T-helper 22 cell (primary cell): ENCODE measurements around the gene TFF2.

Source experiments
- DNase-seq: peaks from one replicate; pipeline ENCODE4 v3.0.0-alpha.2; 2020; ENCODE audit warnings: low read depth

Gene TFF2

GRCh38 chr21:42350927-42351426 is at the start of gene TFF2:
Gene TFF2 (minus strand): TSS chr21:42350994. CDS start chr21:42350957, 37 bp downstream.
- DNase-seq = no peak

DNA sequence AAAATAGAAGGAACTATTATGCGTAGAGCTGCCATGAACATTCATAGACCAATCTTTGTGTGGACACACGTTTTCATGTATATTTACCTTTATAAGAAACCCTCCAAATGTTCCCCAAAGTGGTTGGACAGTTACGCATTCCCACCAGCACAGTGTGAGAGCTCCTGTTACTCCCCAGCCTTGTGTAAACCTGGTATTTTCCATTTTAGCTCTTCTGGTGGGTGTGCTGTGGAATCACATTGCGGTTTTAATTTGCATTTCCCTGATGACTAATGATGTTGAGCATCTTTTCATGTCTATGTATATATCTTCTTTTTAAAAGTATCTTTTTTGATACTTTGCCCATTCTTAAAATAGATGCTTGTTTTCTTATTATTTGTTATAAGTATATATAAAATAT is 49.7 kb upstream of the TFF2 start:
- no peak for DNase-seq

DNA sequence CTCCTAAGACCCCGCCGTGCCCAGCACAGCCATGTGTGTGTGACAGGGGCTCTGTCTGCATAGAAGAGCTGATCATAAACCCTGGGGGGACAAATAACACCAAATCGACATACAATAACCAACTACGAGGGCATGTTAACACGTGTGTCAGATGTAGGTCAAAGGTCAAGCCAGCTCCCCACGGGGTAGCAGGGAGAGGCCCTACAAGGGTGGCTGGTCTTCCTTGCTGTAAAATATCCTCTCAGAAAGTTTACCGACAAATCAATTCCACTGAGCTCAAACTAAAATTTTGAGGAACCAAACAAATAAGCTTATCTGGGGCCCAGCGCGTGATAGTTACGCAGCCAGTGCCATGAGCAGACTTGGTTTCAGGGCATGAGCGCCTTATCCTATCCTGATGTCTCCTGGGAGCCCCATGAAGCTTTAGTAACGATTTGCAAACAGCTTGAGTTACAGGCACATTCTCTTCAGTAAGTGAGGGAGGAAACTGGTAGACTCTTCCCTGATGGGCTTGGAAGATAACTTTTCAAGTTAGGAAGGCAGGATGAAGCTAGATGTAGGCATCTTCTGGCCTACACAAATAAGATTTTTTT is 47.7 kb upstream of the TFF2 start:
- DNase-seq = no peak

GRCh38 chr21:42397746-42398394 is 47.1 kb upstream of the TFF2 start:
- no peak for DNase-seq

GRCh38 chr21:42396799-42397745 is 46.3 kb upstream of the TFF2 start:
- DNase-seq = no peak

- no peak for DNase-seq
These were observed 45.3 kb upstream of the TFF2 start, which contains the start of gene TMPRSS3 for GRCh38 chr21:42395905-42396651. Gene TMPRSS3 (minus strand): TSS chr21:42396052. CDS start chr21:42395417, 635 bp downstream.

GRCh38 chr21:42395302-42395701 is 44.5 kb upstream of the TFF2 start:
- no peak for DNase-seq

- no peak for DNase-seq
These were observed 42.7 kb upstream of the TFF2 start for GRCh38 chr21:42393443-42393950.

DNA sequence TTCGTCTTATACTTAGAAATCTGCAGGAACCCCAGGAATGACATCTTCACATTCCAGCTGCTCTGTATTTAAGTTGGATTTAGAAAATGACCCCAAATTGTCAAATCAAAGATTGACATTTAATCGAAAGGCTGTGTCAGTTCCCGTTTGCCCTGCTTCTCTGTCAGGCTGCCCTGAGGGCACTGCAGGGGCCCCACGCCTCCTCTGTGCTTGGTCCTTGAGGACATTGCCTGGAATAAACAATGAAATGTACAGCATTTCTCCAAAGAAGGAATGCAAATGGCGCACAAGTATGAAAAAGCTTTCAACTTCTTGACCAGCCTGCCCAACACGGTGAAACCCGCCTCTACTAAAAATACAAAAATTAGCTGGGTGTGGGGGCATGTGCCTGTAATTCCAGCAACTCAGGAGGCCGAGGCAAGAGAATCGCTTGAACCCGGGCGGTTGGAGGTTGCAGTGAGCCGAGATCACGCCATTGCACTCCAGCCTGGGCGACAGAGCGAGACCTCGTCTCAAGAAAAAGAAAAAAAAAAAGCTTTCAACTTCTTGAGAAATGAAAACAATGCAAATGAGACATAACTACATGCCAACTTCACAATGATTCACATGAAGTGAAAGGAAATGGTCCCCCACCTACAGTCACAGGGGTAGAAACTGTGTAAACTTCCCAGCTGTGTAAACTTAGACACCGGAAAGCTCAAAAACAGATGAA is 42.1 kb upstream of the TFF2 start:
- DNase-seq = no peak

- DNase-seq = no peak
These were observed 40.5 kb upstream of the TFF2 start for GRCh38 chr21:42391297-42391696.

DNA sequence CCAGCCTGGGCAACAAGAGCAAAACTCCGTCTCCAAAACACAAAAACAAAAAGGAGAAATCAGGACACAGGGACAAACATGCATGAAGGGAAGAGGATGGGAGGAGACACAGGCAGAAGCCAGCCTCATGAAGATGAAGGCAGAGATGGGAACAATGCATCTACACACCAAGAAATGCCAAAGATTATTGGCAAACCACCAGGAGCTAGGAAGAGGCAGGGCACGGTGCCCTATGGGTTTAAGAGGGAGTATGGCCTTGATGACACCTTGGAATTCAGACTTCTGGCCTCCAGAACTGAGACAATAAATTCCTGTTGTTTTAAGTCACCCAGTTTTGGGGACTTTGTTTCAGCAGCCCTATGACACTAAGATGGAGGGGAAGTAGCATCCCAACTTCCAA is 39.9 kb upstream of the TFF2 start:
- no peak for DNase-seq

- DNase-seq = no peak
These were observed 39.4 kb upstream of the TFF2 start for GRCh38 chr21:42390193-42390592.

- DNase-seq = no peak
These were observed 38.6 kb upstream of the TFF2 start for GRCh38 chr21:42389449-42389835.

DNA sequence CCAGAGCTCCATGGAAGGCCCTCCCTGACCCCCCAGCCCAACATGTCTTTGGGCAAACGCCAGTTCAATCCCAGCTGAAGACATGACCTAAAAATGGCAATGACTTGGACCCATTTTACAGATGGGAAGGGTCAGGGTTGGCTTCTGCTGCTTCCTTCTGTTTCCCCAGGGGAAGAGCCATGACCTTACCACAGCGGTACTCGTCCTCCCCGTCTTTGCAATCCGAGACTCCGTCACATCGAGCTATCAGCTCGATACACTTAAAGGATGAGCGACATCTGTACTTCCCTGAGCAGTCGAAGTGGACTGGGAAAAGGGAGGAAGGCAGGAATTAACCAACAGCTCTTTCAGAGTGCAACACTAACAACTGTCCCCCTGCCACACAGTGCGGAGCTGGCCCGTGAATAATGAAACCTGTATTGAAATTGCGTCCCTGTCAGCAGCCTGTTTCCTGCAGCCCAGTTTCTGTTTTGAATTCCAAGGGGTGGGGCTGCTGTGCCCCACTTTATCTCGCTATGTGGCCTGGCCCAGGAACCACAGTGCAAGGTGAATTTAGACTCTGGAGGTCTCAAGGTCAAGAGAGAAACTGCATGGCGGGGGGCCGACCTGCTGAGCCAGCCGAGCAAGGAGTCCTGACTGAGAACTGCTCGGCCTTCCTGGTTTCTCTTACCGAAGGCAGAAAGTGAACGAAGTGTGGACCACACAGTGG is 38.1 kb upstream of the TFF2 start:
- no peak for DNase-seq

GRCh38 chr21:42387843-42388340 is 37.1 kb upstream of the TFF2 start:
- DNase-seq = no peak

DNA sequence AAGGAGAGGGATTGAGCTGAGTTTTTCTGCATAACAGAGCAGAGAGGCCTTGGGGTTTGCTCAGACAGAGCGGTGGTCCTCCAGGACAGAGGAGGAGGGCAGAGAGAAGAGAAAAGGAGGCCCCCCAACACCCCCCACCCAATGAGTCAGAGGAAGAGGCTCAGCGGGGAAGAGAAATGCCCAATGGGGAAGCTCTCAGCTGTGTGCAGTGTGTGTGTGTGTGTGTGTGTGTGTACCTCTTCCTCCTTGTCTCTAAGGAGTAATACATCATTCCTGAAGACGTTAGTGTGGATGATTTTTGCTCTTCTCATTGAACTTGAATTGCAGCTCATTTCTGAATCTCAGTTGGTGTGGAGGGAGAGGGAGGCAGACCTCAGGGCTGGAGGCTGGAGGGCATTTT is 36.4 kb upstream of the TFF2 start:
- no peak for DNase-seq

- DNase-seq = no peak
These were observed 35.3 kb upstream of the TFF2 start for GRCh38 chr21:42386034-42386591.

- DNase-seq = no peak
These were observed 34.8 kb upstream of the TFF2 start for GRCh38 chr21:42385619-42386018.

- DNase-seq = no peak
These were observed 34.2 kb upstream of the TFF2 start for GRCh38 chr21:42384989-42385388.
